ENCODE measurements around the gene BLM.

BLM gene

GRCh38 chr15:90790561-90790960 lies 73.4 kb downstream of the BLM start:
- DNase-seq = no peak

- DNase-seq = no peak
Measured at GRCh38 chr15:90794538-90794937, 77.4 kb downstream of the BLM start.

GRCh38 chr15:90799639-90800170 lies 82.6 kb downstream of the BLM start:
- no peak for DNase-seq

GRCh38 chr15:90801803-90802202 lies 84.7 kb downstream of the BLM start:
- no peak for DNase-seq

- no peak for DNase-seq
Measured at GRCh38 chr15:90807074-90807785, 90.1 kb downstream of the BLM start.

GRCh38 chr15:90807786-90808086 lies 90.6 kb downstream of the BLM start:
- DNase-seq = no peak

- no peak for DNase-seq
Measured at GRCh38 chr15:90808517-90809235, 91.5 kb downstream of the BLM start.

- no peak for DNase-seq
Measured at GRCh38 chr15:90809536-90809935, 92.4 kb downstream of the BLM start.

GRCh38 chr15:90810354-90810753 lies 93.2 kb downstream of the BLM start:
- DNase-seq = no peak

GRCh38 chr15:90812171-90812957 lies 95.2 kb downstream of the BLM start:
- DNase-seq = no peak

- DNase-seq = no peak
Measured at GRCh38 chr15:90812958-90813265, 95.8 kb downstream of the BLM start.

GRCh38 chr15:90813796-90814190 lies 96.6 kb downstream of the BLM start:
- peak in 1 of 5 donors; percentile 74 for DNase-seq

GRCh38 chr15:90814191-90814821 lies 97.2 kb downstream of the BLM start:
- no peak for DNase-seq

- no peak for DNase-seq
Measured at GRCh38 chr15:90816401-90817116, 99.4 kb downstream of the BLM start.

GRCh38 chr15:90817117-90818057 lies 100.2 kb downstream of the BLM start:
- DNase-seq = no peak

- DNase-seq = peak in 1 of 5 donors; percentile 68
Measured at GRCh38 chr15:90818251-90819210, 101.4 kb downstream of the BLM start.

- DNase-seq = no peak
Measured at GRCh38 chr15:90819390-90819789, 102.2 kb downstream of the BLM start.

GRCh38 chr15:90819850-90820249 lies 102.7 kb downstream of the BLM start:
- DNase-seq = no peak

GRCh38 chr15:90820481-90820880 lies 103.3 kb downstream of the BLM start:
- no peak for DNase-seq

Measured in T-helper 1 cell (primary cell).